Adrenal gland (tissue), 12 donors: Measurements from ENCODE around the gene HBA1. TPM values are rescaled to one million over a fixed set of nuclear protein-coding genes. Genes with fewer than 3 reads are reported as not detected.
A peak's percentile ranks its signal among the peaks of the same experiment; 100 is the strongest.

ENCODE experiments used
- DNase-seq, 7 donors: peaks; one replicate each; pipeline ENCODE4 v3.0.0-alpha.2; 2019 to 2020
- H3K27ac ChIP-seq, 5 donors: fragments of 200-600 bp; sonication (generic) in 4 of 5; 1 replicate in 3 of 5; 2 replicates in 2 of 5; pipeline versions ENCODE4 v1.5.1 to v1.8.0; 2016 to 2020; ENCODE audit warnings: mild to moderate bottlenecking in 1 of 5
- H3K27me3 ChIP-seq: fragments of 200-600 bp; 2 replicates; pipeline ENCODE4 v1.8.0; 2021
- H3K36me3 ChIP-seq, 2 donors: fragments of 200-600 bp; replicated peaks in 1 of 2; 1 replicate in 1 of 2; 2 replicates in 1 of 2; pipeline versions ENCODE4 v1.5.1 to v1.8.0; 2018 to 2022
- H3K4me1 ChIP-seq, 2 donors: fragments of 200-600 bp; replicated peaks in 1 of 2; 1 replicate in 1 of 2; 2 replicates in 1 of 2; pipeline versions ENCODE4 v1.5.1 to v1.8.0; 2018 to 2021
- H3K4me3 ChIP-seq, 4 donors: fragments of 200-600 bp; sonication (generic) in 3 of 4; one replicate each; pipeline ENCODE4 v1.5.1; 2016 to 2018
- H3K9me3 ChIP-seq, 3 donors: fragments of 200-600 bp; sonication (generic) in 1 of 3; replicated peaks in 1 of 3; 1 replicate in 2 of 3; 2 replicates in 1 of 3; pipeline versions ENCODE4 v1.5.1 to v1.8.0; 2016 to 2021
- POLR2A ChIP-seq, 2 donors: fragments of 450-650 bp; IDR thresholded peaks; one replicate each; pipeline ENCODE4 v1.6.1; 2017; ENCODE audit warnings: antibody characterized with exemption in 2 of 2, mild to moderate bottlenecking in 2 of 2, moderate library complexity in 1 of 2
- WGBS, 4 donors: extraction: QIAGEN DNeasy Blood & Tissue Kit in 2 of 4; methylation state at CpG; one replicate each; pipeline versions ENCODE4 v1.1.5 to v1.1.7; 2013 to 2017; 5-methylcytosine and 5-hydroxymethylcytosine counted together
- intact Hi-C, 2 donors: fragments of 100-400 bp; cut with DNase I; formaldehyde crosslinking; loops; one replicate each; pipeline versions ENCODE4 v1.14.1 to v1.15.0; 2022 to 2023
- polyA plus RNA-seq, 3 donors: library from polyadenylated mRNA; stranded (reverse); fragments of 200-250 nt in 2 of 3; fragments of 350-450 nt in 1 of 3; fragmentation: Illumina TruSeq in 1 of 3; extraction: RNeasy Lipid Tissue Mini Kit (QIAGEN cat#74804) in 1 of 3; gene quantifications; one replicate each; pipeline ENCODE4 v1.2.3, GENCODE V29; 2013 to 2014
- total RNA-seq, 9 donors: library from RNA; depleted of rRNA in 4 of 9; stranded (reverse); fragments of >200 nt in 4 of 9; fragments of 120-200 nt in 1 of 9; fragmentation: NEBNext Ultra II Directional in 1 of 9; extraction: Animal tissue kit (Norgen Biotek cat#: 25700) in 1 of 9; gene quantifications; one replicate each; pipeline versions ENCODE4 v1.1.0 to v1.2.4, GENCODE V29; 2013 to 2023
- TF ChIP-seq, protein P1 (sequence below), 6 experiments: fragments of 450-650 bp in 4 of 6; fragments of 200-600 bp in 2 of 6; sonication (generic) in 1 of 6; IDR thresholded peaks; 1 replicate in 5 of 6; 2 replicates in 1 of 6; pipeline versions ENCODE4 v1.5.1 to v1.8.0; 2016 to 2021; ENCODE audit warnings: antibody characterized with exemption in 6 of 6, mild to moderate bottlenecking in 2 of 6, moderate library complexity in 1 of 6
- donor health status: healthy with polysubstance abuse.
- donor health status: Bipolar disorder and iron deficiency.
- donor health status: DM: yes; HTN: yes; CAD: no.
- donor health status: DM: no; HTN: no; CAD: no.
- donor health status: DM: no; HTN: no; CAD: no.
- donor health status: DM: yes; HTN: yes; CAD: no.

HBA1 gene
- total and polyA plus RNA-seq, 12 donors: 12.7 to 742 (median 25.2) TPM; not detected in 4

- Histone ChIP-seq H3K27me3 (no peaks in the 10 kb centered on the region), H3K9me3 (no peaks in the 10 kb centered on the region), H3K4me1 (peaks cover 0 to 12% of the 10 kb centered on the region in 2 donors), H3K27ac (no peak overlapping the region), H3K36me3 (no peaks in the 10 kb centered on the region), H3K4me3 (no peak overlapping the region)
- 91 to 96% (median 94%) methylated on average over 7 of the region's 7 CpGs for WGBS, 4 donors
- TF ChIP-seq, protein P1, sequence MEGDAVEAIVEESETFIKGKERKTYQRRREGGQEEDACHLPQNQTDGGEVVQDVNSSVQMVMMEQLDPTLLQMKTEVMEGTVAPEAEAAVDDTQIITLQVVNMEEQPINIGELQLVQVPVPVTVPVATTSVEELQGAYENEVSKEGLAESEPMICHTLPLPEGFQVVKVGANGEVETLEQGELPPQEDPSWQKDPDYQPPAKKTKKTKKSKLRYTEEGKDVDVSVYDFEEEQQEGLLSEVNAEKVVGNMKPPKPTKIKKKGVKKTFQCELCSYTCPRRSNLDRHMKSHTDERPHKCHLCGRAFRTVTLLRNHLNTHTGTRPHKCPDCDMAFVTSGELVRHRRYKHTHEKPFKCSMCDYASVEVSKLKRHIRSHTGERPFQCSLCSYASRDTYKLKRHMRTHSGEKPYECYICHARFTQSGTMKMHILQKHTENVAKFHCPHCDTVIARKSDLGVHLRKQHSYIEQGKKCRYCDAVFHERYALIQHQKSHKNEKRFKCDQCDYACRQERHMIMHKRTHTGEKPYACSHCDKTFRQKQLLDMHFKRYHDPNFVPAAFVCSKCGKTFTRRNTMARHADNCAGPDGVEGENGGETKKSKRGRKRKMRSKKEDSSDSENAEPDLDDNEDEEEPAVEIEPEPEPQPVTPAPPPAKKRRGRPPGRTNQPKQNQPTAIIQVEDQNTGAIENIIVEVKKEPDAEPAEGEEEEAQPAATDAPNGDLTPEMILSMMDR (IDR thresholded peaks at IDR 0.05): no peak
- TF ChIP-seq POLR2A (IDR thresholded peaks at IDR 0.05): no peak
- intact Hi-C loops: no loop called here
- DNase-seq: no peak
Measured at GRCh38 chr16:132120-132519, 44.4 kb upstream of the HBA1 start.

DNA sequence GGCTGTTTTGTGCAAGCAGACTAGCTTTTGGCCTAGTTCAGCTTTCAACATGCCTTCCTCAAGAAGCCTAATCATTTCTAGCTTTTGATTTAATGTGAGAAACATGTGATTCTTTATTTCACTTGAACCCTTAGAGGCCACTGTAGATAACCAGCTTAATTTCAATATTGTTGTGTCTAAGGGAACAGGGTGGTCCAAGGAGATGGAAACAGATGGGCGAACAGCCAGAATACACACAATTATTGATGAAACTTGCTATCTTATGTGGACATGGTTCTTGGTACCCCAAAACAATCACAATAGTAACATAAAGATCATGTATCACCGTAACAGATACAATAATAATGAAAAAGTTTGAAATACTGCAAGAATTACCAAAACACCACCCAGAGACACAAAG is 42.8 kb upstream of the HBA1 start:
- no peak for DNase-seq
- Histone ChIP-seq H3K9me3 (no peaks in the 10 kb centered on the region), H3K36me3 (no peaks in the 10 kb centered on the region), H3K4me1 (peaks cover 5 to 16% of the 10 kb centered on the region in 2 donors), H3K27me3 (no peaks in the 10 kb centered on the region), H3K27ac (no peak overlapping the region), H3K4me3 (no peak overlapping the region)
- 85 to 98% (median 94%) methylated on average over 2 of the region's 2 CpGs for WGBS, 4 donors
- no peak for TF ChIP-seq POLR2A (IDR thresholded peaks at IDR 0.05)
- TF ChIP-seq, protein P1 (IDR thresholded peaks at IDR 0.05): no peak
- intact Hi-C loops: no loop called here

- H3K4me3 ChIP-seq: peak overlapping the region in 3 of 4 donors; percentile 15 to 84 (median 78)
- no peaks in the 10 kb centered on the region for H3K36me3 ChIP-seq
- WGBS, 4 donors: 1 to 2% (median 1%) methylated on average over 11 to 30 of the region's 30 CpGs
- H3K27ac ChIP-seq: peak overlapping the region in 2 of 5 donors; percentile 55 to 91
- TF ChIP-seq POLR2A (IDR thresholded peaks at IDR 0.05): no peak
- TF ChIP-seq, protein P1 (IDR thresholded peaks at IDR 0.05): no peak
- peaks cover 5 to 16% of the 10 kb centered on the region in 2 donors for H3K4me1 ChIP-seq
- H3K9me3 ChIP-seq: no peaks in the 10 kb centered on the region
- intact Hi-C loops: no loop called here
- peak in 4 of 7 donors; percentile 23 to 31 (median 26) for DNase-seq
- H3K27me3 ChIP-seq: no peaks in the 10 kb centered on the region
Measured at GRCh38 chr16:138049-138417, 38.4 kb upstream of the HBA1 start.

DNA sequence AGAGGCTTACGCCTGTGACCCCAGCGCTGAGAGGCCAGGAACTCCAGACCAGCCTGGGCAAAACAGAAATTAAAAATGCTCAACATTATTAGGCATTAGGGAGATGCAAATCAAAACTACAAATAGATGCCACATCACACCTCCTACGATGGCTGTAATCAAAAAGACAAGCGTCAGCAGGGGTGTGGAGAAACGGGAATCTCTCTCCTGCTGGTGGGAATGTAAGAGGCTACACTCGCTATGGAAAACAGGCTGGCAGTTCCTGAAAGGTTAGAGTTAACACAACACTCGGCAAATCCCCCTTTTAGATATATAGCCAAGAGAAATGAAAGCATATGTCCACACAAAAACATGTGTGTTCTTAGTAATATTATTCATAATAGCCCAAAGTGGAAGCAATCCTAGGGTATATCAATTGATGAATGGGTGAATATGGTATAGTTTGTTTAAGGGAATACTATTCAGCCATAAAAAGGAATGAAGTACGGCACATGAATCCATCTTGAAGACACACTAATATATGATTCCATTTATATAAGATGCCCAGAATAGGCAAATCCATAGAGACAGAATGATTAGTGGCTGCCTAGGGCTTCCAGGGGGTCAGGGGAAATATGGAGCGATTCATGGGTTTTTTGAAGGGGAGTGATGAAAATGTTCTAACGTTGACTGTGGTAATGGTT is 36.2 kb upstream of the HBA1 start:
- Histone ChIP-seq H3K9me3 (no peaks in the 10 kb centered on the region), H3K36me3 (no peaks in the 10 kb centered on the region), H3K4me1 (peaks cover 5 to 16% of the 10 kb centered on the region in 2 donors), H3K4me3 (no peak overlapping the region), H3K27ac (no peak overlapping the region), H3K27me3 (no peaks in the 10 kb centered on the region)
- intact Hi-C loops: no loop called here
- no peak for DNase-seq
- 63 to 70% (median 68%) methylated on average over 10 of the region's 10 CpGs for WGBS, 4 donors
- TF ChIP-seq POLR2A (IDR thresholded peaks at IDR 0.05): no peak
- TF ChIP-seq, protein P1 (IDR thresholded peaks at IDR 0.05): no peak
